Measurements from ENCODE around the gene SORCS2.

SORCS2 gene

GRCh38 chr4:7481227-7481626, 288.9 kb downstream of the SORCS2 start:
- Histone ChIP-seq H3K4me3 (ENCODE audit: insufficient read length, low read depth) (no peak overlapping the region), H3K9me3 (ENCODE audit: insufficient read depth, low read length) (no peaks in the 10 kb centered on the region), H3K4me1 (ENCODE audit: insufficient read depth, insufficient read length) (peaks cover 11% of the 10 kb centered on the region), H3K36me3 (ENCODE audit: insufficient read depth, insufficient read length, low read length) (no peaks in the 10 kb centered on the region), H3K9ac (ENCODE audit: insufficient read length, low read depth) (no peak overlapping the region), H3K27me3 (ENCODE audit: insufficient read depth, insufficient read length) (no peaks in the 10 kb centered on the region)
- DNase-seq (ENCODE audit: low read depth, low spot score): no peak
- no peak for TF ChIP-seq ZNF274 (IDR thresholded peaks at IDR 0.05; ENCODE audit: low read depth, low read length)

GRCh38 chr4:7485096-7485495, 292.8 kb downstream of the SORCS2 start:
- no peaks in the 10 kb centered on the region for H3K27me3 ChIP-seq (ENCODE audit: insufficient read depth, insufficient read length)
- peaks cover 23% of the 10 kb centered on the region for H3K4me1 ChIP-seq (ENCODE audit: insufficient read depth, insufficient read length)
- no peak for DNase-seq (ENCODE audit: low read depth, low spot score)
- no peak for TF ChIP-seq SUZ12 (IDR thresholded peaks at IDR 0.05; ENCODE audit: extremely low read depth, insufficient read depth, insufficient read length)
- no peak for TF ChIP-seq YY1 (IDR thresholded peaks at IDR 0.05; ENCODE audit: insufficient read depth, insufficient read length)
- TF ChIP-seq ZNF274 (IDR thresholded peaks at IDR 0.05; ENCODE audit: low read depth, low read length): no peak
- H3K36me3 ChIP-seq (ENCODE audit: insufficient read depth, insufficient read length, low read length): no peaks in the 10 kb centered on the region
- no peak overlapping the region for H3K4me3 ChIP-seq (ENCODE audit: insufficient read length, low read depth)
- H3K9ac ChIP-seq (ENCODE audit: insufficient read length, low read depth): peak overlapping the region; percentile 17
- no peaks in the 10 kb centered on the region for H3K9me3 ChIP-seq (ENCODE audit: insufficient read depth, low read length)

- Histone ChIP-seq H3K4me3 (ENCODE audit: insufficient read length, low read depth) (no peak overlapping the region), H3K4me1 (ENCODE audit: insufficient read depth, insufficient read length) (peaks cover 25% of the 10 kb centered on the region), H3K9me3 (ENCODE audit: insufficient read depth, low read length) (no peaks in the 10 kb centered on the region), H3K9ac (ENCODE audit: insufficient read length, low read depth) (peak overlapping the region; percentile 24), H3K27me3 (ENCODE audit: insufficient read depth, insufficient read length) (no peaks in the 10 kb centered on the region), H3K36me3 (ENCODE audit: insufficient read depth, insufficient read length, low read length) (no peaks in the 10 kb centered on the region)
- DNase-seq (ENCODE audit: low read depth, low spot score): no peak
- TF ChIP-seq YY1 (IDR thresholded peaks at IDR 0.05; ENCODE audit: insufficient read depth, insufficient read length) (no peak), ZNF274 (IDR thresholded peaks at IDR 0.05; ENCODE audit: low read depth, low read length) (no peak), SUZ12 (IDR thresholded peaks at IDR 0.05; ENCODE audit: extremely low read depth, insufficient read depth, insufficient read length) (no peak)
Observed at GRCh38 chr4:7486101-7486500, 293.8 kb downstream of the SORCS2 start.

GRCh38 chr4:7487502-7487901, 295.2 kb downstream of the SORCS2 start:
- Histone ChIP-seq H3K9ac (ENCODE audit: insufficient read length, low read depth) (no peak overlapping the region), H3K4me1 (ENCODE audit: insufficient read depth, insufficient read length) (peaks cover 25% of the 10 kb centered on the region), H3K9me3 (ENCODE audit: insufficient read depth, low read length) (no peaks in the 10 kb centered on the region), H3K27me3 (ENCODE audit: insufficient read depth, insufficient read length) (no peaks in the 10 kb centered on the region), H3K36me3 (ENCODE audit: insufficient read depth, insufficient read length, low read length) (no peaks in the 10 kb centered on the region), H3K4me3 (ENCODE audit: insufficient read length, low read depth) (no peak overlapping the region)
- TF ChIP-seq SUZ12 (IDR thresholded peaks at IDR 0.05; ENCODE audit: extremely low read depth, insufficient read depth, insufficient read length) (no peak), YY1 (IDR thresholded peaks at IDR 0.05; ENCODE audit: insufficient read depth, insufficient read length) (no peak), ZNF274 (IDR thresholded peaks at IDR 0.05; ENCODE audit: low read depth, low read length) (no peak)
- no peak for DNase-seq (ENCODE audit: low read depth, low spot score)

GRCh38 chr4:7487998-7488671, 295.8 kb downstream of the SORCS2 start:
- H3K36me3 ChIP-seq (ENCODE audit: insufficient read depth, insufficient read length, low read length): no peaks in the 10 kb centered on the region
- peaks cover 25% of the 10 kb centered on the region for H3K4me1 ChIP-seq (ENCODE audit: insufficient read depth, insufficient read length)
- no peaks in the 10 kb centered on the region for H3K9me3 ChIP-seq (ENCODE audit: insufficient read depth, low read length)
- no peak for DNase-seq (ENCODE audit: low read depth, low spot score)
- H3K4me3 ChIP-seq (ENCODE audit: insufficient read length, low read depth): no peak overlapping the region
- TF ChIP-seq SUZ12 (IDR thresholded peaks at IDR 0.05; ENCODE audit: extremely low read depth, insufficient read depth, insufficient read length): no peak
- TF ChIP-seq ZNF274 (IDR thresholded peaks at IDR 0.05; ENCODE audit: low read depth, low read length): no peak
- no peak for TF ChIP-seq YY1 (IDR thresholded peaks at IDR 0.05; ENCODE audit: insufficient read depth, insufficient read length)
- H3K27me3 ChIP-seq (ENCODE audit: insufficient read depth, insufficient read length): no peaks in the 10 kb centered on the region
- H3K9ac ChIP-seq (ENCODE audit: insufficient read length, low read depth): no peak overlapping the region

- no peak for DNase-seq (ENCODE audit: low read depth, low spot score)
- Histone ChIP-seq H3K9ac (ENCODE audit: insufficient read length, low read depth) (no peak overlapping the region), H3K4me1 (ENCODE audit: insufficient read depth, insufficient read length) (peaks cover 13% of the 10 kb centered on the region), H3K9me3 (ENCODE audit: insufficient read depth, low read length) (no peaks in the 10 kb centered on the region), H3K4me3 (ENCODE audit: insufficient read length, low read depth) (no peak overlapping the region), H3K27me3 (ENCODE audit: insufficient read depth, insufficient read length) (no peaks in the 10 kb centered on the region), H3K36me3 (ENCODE audit: insufficient read depth, insufficient read length, low read length) (no peaks in the 10 kb centered on the region)
- TF ChIP-seq YY1 (IDR thresholded peaks at IDR 0.05; ENCODE audit: insufficient read depth, insufficient read length) (no peak), SUZ12 (IDR thresholded peaks at IDR 0.05; ENCODE audit: extremely low read depth, insufficient read depth, insufficient read length) (no peak), ZNF274 (IDR thresholded peaks at IDR 0.05; ENCODE audit: low read depth, low read length) (no peak)
Observed at GRCh38 chr4:7491915-7492314, 299.6 kb downstream of the SORCS2 start.

GRCh38 chr4:7498446-7499200, 306.3 kb downstream of the SORCS2 start:
- TF ChIP-seq YY1 (IDR thresholded peaks at IDR 0.05; ENCODE audit: insufficient read depth, insufficient read length): no peak
- TF ChIP-seq ZNF274 (IDR thresholded peaks at IDR 0.05; ENCODE audit: low read depth, low read length): no peak
- TF ChIP-seq SUZ12 (IDR thresholded peaks at IDR 0.05; ENCODE audit: extremely low read depth, insufficient read depth, insufficient read length): no peak
- no peak overlapping the region for H3K9ac ChIP-seq (ENCODE audit: insufficient read length, low read depth)
- no peak for DNase-seq (ENCODE audit: low read depth, low spot score)
- no peak overlapping the region for H3K4me3 ChIP-seq (ENCODE audit: insufficient read length, low read depth)
- H3K36me3 ChIP-seq (ENCODE audit: insufficient read depth, insufficient read length, low read length): no peaks in the 10 kb centered on the region
- H3K9me3 ChIP-seq (ENCODE audit: insufficient read depth, low read length): no peaks in the 10 kb centered on the region
- H3K27me3 ChIP-seq (ENCODE audit: insufficient read depth, insufficient read length): peaks cover 3% of the 10 kb centered on the region
- H3K4me1 ChIP-seq (ENCODE audit: insufficient read depth, insufficient read length): no peaks in the 10 kb centered on the region
